GM18858 (cell line): Measurements from ENCODE around the gene UST.
"Not testable (repeated sequence)": the region's sequence is repeated elsewhere in the genome, so short reads cannot be mapped to it uniquely, and the experiment has no call there.

Experiments used
- ATAC-seq: cut with Tn5 transposase; IDR thresholded peaks from one replicate; pipeline ENCODE4 v1.9.1; 2021; ENCODE audit not compliant: unreplicated experiment

The UST gene

DNA sequence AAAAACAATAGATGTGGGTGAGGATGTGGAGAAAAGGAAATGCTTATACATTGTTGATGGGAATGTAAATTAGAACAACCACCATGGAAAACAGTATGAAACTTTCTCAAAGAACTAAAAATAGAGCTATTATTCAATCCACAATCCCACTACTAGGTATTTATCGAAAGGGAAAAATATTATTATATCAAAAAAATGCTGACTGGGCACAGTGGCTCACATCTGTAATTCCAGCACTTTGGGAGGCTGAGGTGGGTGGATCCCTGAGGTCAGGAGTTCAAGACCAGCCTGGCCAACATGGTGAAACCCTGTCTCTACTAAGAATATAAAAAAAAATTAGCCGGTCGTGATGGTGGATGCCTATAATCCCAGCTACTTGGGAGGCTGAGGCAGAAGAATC lies 357.1 kb downstream of the UST start:
- not testable (repeated sequence) for ATAC-seq

DNA sequence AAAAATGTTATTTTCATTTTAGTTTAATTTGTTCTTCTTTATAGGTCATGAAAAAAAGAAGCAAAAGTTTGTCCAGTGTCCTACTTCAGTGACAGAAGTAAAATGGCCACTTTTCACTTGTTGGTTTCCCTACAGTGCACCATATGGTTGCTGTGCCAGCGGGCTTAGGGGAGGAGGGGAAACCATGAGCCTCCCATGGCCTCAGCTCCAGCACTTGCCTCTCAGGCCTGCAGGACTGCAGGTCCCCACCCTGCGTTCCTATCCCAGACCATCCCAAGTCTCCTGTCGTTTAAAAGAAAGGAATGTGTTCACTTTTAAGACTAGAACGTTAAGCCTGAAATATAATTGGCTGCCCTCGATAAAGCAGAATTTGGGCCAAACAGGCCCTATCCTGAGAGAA lies 360.7 kb downstream of the UST start:
- ATAC-seq: no peak

DNA sequence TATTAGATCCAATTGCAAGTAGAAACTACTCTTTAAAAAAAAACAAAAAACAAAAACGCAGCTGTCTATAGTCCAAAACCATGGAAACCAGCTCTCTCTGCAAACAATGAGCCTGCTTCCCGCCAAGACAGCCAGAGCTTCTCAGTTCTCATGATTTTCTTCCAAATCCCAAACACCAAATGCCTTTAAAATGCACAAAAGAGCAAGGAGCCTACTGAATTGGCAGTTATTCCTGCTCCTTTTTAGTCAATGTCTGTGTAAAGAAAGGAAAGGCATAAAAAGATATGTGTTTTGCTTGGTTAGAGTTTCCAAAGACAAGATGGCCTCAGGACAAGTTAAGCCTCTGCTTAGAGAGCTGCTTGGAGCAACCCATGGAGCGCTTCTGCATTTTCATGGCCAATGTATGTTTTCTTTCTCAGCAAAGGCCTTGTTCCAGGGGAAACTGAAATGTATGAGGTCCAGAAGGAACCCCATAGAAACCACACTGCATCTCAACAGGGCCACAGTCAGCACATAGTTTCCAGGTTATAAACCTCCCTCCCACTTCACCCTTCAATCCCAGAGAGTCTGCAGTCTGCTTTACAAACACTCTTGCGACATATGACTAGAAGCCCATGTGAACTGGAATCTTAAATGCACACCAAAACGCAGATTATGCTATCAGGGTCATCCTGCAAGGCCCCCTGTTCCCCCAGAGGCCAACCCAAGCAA lies 361.4 kb downstream of the UST start:
- ATAC-seq: no peak

DNA sequence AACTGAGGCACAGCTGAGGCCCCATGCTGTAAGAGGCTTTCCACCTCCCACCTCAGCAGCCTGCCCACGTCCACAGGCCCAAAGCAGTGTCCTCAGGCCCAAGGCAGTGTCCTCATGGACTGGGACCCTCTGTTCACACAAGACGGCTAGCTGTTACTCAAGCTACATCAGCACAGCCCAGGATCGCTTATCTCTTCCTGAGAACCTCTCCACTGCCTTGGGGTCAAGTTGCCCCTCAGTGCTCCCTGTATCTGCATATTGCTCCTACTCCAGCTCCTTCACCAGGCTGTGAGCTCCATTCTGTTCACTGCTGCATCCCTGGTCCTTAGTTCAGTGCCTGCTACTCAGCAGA lies 361.9 kb downstream of the UST start:
- no peak for ATAC-seq

DNA sequence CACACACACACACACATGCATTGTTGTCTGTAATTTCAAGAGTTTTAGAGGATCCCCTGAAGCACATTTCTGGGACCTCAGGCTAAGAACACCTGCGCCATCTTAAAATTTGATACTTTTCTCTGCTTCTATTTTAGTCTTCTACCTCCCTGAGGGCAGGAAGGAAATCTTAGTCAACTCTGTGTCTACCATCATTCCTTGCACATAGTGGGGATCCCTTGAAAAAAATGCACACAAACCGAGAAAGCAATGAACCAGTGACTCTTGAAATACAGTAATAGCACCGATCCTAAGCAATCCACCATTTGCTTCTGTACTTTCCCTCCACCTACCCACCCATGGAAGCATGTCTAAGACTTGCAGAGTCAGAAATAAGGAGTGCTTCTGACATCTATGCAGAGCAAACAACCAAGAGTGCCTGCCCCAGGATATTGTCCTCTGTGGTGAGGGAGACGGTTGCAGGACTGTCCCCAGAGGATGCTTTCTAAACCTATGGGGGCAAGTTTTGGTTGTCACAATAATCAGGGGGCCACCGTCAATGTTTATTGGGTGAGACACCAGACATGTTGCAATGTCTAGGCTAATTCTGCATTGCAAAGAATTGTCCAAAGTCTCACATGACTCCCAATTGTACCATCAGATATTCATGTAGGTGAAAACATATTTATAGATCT lies 362.7 kb downstream of the UST start:
- no peak for ATAC-seq

DNA sequence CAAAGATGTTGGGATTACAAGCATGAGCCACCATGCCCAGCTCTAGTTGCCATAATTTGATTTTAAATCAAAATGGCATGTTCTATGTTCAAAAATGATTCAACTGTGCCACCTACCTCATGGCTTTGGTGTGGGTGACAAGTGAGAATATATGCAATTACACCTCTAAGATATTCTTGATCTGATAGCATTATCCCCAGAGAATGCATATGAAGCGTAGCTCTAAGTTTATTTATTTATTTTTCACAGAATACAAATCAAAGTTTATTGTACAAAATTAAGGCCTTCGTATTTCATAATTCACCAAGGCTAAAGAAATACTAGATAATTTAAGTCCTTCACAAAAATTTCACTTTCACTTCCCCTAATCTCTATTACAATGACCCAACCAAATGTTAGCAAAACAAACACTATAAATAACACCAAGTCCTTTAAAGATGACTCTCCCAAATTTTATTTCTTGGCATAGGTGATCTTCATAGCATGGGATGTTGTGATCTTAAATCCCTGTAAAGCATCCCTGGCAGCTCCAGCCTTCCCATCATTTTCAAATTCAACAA lies 364.8 kb downstream of the UST start:
- peak; percentile 45 for ATAC-seq

DNA sequence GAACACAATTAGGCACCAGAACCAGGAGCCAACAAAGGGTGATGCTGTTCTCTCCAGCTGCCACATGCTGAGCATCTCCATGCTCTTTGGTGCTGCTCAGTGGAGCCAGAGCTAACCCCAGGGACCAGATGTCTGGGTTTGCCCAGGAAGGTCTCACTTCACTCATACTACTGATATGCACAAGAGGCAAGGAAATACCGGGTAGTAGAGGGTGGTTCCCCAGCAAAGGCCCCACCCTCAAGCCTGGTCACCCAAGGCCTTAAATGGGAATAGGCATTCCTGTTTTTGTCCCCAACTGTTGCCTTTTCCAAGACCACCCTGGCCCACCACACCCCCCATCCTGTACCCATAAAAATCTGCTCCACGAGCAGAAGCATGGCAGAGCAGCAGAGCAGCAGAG lies 366.1 kb downstream of the UST start:
- peak; percentile 42 for ATAC-seq

DNA sequence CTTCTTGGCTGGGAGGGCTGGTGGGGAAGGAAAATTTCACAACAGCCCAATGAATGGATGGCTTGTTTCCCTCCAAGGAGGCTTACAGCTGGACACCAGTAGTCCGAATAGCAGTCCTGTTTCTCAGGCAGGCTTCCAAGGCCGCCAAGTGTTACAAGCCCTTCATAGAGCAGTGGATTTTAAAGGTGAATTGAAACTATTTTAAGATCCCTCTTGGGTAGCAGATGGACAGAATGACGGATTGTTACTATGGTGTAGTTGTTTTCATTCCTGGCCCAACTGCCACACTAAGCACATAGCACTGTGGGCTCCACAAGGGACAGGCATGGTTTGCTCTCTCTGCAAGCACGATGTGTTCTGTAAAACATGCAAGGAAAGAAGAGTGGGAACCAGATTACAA lies 367.3 kb downstream of the UST start:
- no peak for ATAC-seq

DNA sequence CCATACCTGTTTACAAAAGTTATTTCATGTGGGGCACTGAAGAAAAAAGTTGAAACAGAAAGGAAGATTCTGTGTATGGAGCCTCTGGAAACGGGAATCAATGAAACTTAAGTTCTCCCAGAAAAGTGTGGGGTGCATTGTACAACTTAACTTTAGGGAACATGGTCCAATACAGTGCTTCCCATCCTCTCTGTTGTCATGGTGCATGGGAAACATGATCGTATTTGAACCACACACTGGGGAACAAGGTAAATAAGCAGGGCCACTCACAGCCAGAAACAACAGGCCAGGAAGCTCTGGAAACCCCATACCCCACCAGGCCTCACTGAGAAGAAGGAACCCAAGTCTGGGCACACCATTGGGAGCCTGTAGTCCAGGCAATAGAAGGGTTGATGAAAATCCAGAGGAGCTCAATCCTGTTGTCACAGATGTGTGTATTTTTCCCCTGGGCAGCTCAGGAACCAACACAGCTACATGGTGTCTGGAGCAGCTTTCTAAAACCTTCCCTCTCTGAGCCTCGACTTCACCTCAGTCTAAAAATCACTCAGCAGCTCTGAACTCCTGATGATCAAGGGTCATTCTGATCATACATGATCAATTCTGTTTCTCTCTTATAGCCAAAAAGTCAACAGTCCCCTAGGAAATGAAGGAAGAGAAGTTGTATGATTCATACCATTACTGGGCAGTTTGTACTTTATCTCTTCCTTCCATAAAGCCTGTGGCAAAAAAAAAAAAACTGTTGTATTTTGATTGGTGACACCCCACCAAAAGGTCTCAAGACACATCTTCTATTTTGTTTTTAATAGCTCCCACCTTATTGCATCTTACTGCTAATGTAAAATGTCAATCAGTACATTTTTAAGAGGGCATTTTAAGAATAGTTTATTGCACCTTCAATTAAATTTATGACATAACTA lies 372.2 kb downstream of the UST start:
- no peak for ATAC-seq

DNA sequence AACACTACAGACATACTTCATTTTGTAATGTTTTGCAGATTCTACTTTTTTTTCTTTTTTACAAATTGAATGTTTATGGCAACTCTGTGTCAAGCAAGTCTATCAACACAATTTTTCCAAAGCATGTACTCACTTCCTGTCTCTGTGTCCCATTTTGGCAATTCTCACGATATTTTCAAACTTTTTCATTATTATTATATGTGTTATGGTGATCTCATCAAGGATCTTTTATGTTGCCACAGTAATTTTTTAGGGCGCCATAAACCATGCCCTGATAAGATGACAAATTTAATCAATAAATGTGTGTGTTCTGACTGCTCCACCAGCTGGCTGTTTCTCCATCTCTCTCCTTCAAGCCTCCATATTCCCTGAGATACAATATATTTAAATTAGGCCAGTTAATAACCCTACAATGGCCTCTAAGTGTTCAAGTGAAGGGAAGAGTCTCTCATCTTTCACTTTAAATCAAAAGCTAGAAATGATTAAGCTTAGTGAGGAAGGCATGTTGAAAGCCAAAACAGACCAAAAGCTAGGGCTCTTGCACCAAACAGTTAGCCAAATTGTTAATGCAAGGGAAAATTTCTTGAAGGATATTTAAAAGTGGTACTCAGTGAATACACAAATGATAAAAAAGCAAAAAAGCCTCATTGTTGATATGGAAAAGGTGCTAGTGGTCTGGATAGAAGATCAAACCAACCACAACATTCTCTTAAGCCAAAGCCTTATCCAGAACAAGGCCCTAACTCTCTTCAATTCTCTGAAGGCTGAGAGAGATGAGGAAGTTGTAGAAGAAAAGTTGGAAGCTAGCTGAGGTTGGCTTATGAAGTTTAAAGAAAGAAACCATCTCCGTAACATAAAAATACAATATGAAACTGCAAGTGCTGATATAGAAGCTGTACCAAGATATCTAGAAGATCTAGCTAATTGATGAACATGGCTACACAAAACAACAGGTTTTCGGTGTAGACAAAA lies 376.3 kb downstream of the UST start:
- no peak for ATAC-seq

DNA sequence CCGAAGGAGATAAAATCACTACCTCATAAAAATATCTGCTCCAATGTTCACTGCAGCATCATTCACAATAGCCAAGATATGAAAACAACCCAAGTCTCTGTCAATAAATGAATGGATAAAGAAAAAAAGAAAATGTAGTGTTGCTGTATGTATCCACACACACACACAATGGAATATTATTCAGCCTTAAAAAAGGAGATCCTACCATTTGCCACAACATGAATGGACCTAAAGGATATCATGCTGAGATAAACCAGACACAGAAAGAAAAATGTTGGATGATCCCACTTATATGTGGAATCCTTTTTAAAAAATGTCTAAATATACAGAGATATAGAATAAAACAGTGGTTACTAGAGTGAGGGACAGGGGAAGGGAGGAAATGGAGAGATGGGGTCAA lies 378.5 kb downstream of the UST start:
- no peak for ATAC-seq
